Activated T-cell treated with anti-CD3 and anti-CD28 coated beads for 48 hours (primary cell): ENCODE data around the gene SKIDA1.
A peak's percentile ranks its signal among the peaks of the same experiment; 100 is the strongest.
"Not testable (repeated sequence)": the region's sequence is repeated elsewhere in the genome, so short reads cannot be mapped to it uniquely, and the experiment has no call there.

ENCODE experiments used
- DNase-seq: peaks from one replicate; pipeline ENCODE4 v3.0.0-alpha.2; 2020; ENCODE audit warnings: low read depth

Gene SKIDA1

GRCh38 chr10:21525367-21526187 lies at the start of gene SKIDA1:
Gene SKIDA1 (minus strand): TSS chr10:21525682. CDS start chr10:21517822, 7,860 bp downstream.
- peak; percentile 61 for DNase-seq

DNA sequence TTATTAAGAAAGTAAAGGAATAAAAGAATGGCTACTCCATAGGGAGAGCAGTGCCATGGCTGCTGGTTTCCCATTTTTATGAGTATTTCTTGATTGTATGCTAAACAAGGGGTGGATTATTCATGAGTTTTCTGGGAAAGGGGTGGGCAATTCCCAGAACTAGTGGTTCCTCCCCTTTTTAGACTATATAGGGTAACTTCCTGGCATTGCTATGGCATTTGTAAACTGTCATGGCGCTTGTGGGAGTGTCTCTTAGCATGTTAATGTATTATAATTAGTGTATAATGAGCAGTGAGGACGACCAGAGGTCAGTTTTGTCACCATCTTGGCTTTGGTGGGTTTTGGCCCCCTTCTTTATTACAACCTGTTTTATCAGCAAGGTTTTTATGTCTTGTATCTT lies 49.0 kb upstream of the SKIDA1 start:
- DNase-seq, result not testable (repeated sequence)

- DNase-seq, result no peak
Measured at GRCh38 chr10:21572578-21572977, 47.1 kb upstream of the SKIDA1 start.

DNA sequence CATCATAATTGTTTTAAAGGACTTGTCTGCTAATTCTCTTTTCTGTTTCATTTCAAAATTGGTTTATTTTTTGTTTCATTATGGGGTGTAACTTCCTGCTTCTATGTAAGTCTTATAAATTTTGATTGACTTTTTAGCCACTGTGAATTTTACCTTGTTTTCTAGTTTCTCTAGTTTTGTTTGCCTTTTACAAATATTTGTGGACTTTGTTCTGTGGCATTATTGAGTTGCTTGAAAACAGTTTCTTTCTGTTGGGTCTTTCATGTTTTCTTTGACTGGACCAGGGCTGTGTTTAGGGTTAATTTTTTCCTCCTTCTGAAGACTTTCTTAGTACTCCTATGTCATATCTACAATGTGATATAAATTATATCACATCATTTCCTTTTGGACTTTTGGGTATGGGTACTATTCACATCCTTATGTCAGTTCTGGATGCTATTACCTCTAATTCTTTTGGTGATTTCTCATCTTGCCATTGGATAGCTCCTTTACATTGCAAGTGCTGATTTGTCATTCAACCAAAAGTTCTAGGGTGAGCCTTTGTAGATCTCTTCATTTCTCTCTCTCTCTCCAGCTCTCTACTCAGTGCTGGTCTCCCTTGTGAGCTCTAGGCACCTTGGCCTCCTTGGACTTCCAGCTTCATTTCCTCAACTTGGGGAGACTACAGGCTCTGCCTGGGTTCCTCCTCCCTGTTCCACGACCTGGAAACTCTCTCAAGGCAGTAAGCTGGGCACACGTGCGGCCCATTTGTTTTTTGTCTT lies 45.5 kb upstream of the SKIDA1 start:
- DNase-seq, result no peak

DNA sequence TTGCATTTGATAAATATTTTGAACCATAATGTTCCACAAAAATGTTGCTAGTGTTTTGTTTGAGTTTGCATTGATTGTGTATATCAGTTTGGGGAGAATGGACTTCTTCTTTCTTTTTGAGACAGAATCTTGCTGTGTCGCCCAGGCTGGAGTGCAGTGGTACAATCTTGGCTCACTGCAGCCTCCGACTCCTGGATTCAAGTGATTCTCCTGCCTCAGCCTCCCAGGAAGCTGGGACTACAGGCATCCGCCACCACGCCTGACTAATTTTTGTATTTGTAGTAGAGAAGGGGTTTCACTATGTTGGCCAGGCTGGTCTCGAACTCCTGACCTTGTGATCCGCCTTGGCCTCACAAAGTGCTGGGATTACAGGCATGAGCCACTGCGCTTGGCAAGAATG lies 33.5 kb upstream of the SKIDA1 start:
- not testable (repeated sequence) for DNase-seq

DNA sequence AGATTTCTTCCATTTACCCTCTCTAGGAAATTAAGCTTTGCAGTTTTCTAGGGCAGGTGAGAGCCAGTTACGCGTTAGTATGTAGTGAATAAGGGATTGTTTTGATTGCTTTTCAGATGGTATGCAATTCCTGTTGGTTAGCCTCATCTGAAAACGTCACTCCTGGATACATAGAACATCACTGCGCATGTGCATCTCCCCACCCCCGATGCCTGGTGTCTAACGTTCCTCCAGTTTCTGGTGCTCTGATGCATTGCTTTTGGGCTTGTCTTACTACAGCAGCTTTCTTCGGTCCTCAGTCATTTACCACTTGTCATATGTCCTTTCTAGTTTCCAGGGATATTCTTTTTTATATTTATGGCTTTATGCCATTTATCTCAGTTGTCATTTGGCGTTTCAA lies 31.0 kb upstream of the SKIDA1 start:
- no peak for DNase-seq

DNA sequence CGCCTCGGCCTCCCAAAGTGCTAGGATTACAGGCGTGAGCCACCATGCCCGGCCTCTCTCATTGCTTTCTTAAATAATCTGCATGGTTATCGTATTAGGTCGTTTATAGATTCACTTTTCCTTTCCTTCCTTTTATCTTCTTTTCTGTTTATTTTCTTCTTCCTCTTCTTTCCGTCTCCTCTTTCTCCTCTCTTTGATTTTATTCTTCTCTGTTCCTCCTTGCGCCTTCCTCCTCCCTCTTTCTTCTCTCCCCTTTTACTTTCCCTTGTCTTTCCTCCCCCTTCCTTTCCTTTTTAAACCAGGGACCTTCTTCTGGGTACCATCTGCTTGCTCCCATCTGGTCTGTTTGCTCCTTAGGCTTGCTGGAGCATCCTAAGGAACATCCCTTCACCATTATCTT lies 27.2 kb upstream of the SKIDA1 start:
- DNase-seq, result no peak

DNA sequence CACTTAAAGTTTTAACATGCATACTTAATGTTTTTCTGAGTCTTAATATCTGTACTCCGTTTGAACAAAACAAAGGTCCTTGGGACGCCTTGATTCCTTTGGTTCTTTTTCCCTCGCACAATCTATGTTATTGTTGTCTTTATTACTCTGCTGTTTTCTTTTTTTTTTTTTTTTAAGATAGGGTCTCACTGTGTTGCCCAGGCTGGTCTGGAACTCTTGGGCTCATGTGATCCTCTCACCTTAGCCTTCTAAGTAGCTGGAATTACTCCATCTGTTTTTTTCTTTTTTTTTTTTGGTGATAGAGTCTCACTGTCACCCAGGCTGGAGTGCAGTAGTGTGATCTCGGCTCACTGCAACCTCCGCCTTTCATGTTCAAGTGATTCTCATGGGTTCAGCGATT lies 21.8 kb upstream of the SKIDA1 start:
- DNase-seq, result no peak

GRCh38 chr10:21540701-21541100 lies 15.2 kb upstream of the SKIDA1 start:
- not testable (repeated sequence) for DNase-seq

DNA sequence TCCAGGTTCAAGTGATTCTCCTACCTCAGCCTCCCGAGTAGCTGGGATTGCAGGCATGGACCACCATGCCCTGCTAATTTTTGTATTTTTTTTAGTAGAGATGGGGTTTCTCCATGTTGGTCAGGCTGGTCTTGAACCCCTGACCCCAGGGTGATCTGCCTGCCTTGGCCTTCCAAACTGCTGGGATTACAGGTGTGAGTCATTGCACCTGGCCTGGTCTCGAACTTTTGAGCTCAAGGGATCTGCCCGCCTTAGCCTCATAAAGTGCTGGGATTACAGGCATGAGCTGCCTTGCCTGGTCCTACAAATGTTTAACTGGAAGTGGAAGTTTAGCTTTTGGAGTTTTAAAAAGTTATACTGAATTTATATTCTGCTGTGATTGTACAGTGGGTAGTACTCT lies 11.4 kb upstream of the SKIDA1 start:
- DNase-seq, result no peak

- not testable (repeated sequence) for DNase-seq
Measured at GRCh38 chr10:21535976-21536375, 10.5 kb upstream of the SKIDA1 start.

GRCh38 chr10:21535494-21535965 lies 10.0 kb upstream of the SKIDA1 start:
- no peak for DNase-seq

- peak; percentile 40 for DNase-seq
Measured at GRCh38 chr10:21534604-21535493, 9.4 kb upstream of the SKIDA1 start.

- no peak for DNase-seq
Measured at GRCh38 chr10:21534280-21534586, 8.8 kb upstream of the SKIDA1 start.

DNA sequence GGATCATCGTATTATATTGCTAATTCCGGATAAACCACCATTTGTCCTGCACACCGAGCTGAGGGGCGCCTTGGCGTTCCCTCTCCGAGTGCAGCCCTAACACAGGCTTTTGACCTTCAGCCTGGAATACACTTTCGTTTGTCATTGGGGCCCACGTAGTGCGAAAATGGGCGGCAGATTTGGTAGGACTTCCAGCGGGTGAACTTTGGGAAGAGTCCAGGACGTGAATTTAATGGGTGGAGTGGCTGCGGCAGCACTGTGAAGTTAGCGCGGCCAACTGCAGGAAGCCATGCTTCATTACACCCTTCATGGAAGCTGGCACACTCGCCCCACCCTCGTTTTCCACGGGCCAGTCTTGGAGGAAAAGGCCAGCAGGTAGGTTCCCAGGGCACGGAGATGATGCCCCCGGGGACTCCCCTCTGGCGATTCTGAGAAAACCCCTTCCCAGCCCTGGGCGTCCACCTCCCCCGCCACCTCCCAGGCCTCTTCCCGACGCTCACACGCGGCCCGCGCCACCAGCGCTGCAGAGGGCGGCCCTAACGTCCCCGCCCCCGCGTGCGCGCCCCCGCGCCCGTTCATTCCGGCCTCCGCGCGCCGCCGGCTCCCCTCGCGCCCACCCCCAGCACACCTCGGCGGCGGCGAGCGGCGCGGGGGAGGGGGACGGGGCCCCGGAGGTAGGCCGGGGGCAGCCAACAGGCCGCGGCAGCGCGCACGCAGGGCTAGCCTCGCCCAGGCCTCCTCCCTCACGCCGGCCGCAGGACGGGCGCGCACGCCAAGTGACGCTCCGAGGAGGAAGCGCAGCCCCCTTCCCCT lies 8.2 kb upstream of the SKIDA1 start, which contains the start of gene MLLT10:
TSS of gene MLLT10 (plus strand) at position 766 of the 813 bp plus-strand sequence. CDS start 413 bp downstream, outside the sequence.
- peak; percentile 92 for DNase-seq

DNA sequence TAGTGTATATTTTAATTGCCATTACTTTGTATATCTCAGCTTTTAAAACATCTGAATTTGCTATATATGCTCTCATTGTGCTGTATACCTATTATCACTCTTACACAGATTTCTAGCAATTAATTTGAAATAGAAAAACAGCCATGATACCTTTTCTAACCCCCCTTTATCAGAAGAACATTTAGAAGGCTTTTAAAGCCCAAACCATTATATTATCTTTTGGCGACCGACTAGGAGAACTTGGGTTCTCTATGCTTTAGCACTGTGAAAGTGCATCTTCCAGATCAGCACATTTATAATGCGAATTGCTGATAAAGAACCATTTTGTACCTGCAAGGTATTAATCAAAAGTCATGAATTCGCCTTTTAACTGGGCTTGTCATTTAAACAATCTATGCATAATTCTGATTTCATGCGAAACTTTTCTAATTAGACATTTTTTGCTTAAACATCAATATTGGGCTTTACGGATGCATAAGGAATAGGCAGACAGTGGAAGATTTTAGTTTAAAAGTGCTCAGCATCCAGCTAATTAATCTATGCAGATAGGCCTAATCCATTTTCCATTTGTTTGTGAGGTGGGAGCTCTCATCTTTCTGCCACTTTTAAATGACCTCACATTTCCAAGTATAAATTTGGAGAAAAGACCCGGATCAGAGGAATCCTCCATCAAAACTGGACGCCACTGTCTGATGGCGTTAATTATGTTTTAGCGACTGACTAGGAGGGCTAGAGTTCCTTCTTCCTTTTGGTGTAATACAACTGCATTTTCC lies 7.4 kb upstream of the SKIDA1 start:
- no peak for DNase-seq

DNA sequence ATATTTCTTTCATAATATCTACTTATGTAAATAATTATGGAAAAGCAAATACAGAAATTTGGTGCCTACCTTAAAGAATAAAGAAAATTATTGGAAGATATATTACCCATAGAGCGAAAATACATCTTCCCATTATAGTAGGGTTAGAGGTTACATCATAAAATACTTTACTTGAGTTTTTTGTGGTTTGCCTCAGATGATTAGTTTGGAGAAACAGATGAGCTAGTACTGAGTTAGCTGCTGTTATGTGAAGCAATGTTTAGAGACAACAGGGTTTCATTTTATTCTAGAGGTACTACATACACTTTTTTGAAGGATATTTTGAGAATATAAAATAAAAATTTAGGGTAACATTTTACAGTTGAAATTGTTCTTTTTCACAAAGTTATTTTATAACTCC lies 5.7 kb upstream of the SKIDA1 start:
- no peak for DNase-seq

- DNase-seq, result no peak
Measured at GRCh38 chr10:21530641-21531040, 5.2 kb upstream of the SKIDA1 start.

DNA sequence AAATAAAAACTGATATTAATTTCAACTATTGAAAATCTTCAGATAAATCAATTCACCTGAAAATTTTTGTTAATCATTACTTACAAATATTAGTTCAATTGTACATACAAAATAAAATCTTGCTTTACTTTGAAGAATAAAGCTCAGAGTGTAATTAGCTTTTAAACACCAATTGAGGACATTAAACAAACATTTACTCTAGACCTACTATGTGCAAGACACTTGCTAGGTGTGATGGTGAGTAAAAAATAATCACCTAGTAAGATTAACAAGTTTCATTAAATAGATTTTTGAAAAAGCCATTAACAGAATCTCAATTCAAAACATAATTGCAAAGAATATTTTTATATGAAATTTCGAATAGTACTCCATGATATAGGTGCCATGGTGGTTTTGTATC lies 4.7 kb upstream of the SKIDA1 start:
- DNase-seq, result no peak
